Measurements from ENCODE around the gene PDZD2.
"Not testable (repeated sequence)": the region's sequence is repeated elsewhere in the genome, so short reads cannot be mapped to it uniquely, and the experiment has no call there.

The PDZD2 gene

GRCh38 chr5:32014096-32014745, 375.3 kb downstream of the PDZD2 start:
- Mint-ChIP-seq H3K4me3 (no peak overlapping the region), H3K27ac (no peak overlapping the region), H3K36me3 (no peaks in the 10 kb centered on the region), H3K27me3 (no peaks in the 10 kb centered on the region), H3K4me1 (peaks cover 6 to 8% of the 10 kb centered on the region in 2 donors), H3K9me3 (no peaks in the 10 kb centered on the region)
- DNase-seq (no peak), ATAC-seq (replicated peaks) (no peak)

GRCh38 chr5:32015262-32015661, 376.3 kb downstream of the PDZD2 start:
- H3K27me3 Mint-ChIP-seq; H3K27ac Mint-ChIP-seq; H3K4me3 Mint-ChIP-seq; H3K36me3 Mint-ChIP-seq; DNase-seq; H3K9me3 Mint-ChIP-seq; ATAC-seq (replicated peaks): not testable (repeated sequence)
- H3K4me1 Mint-ChIP-seq: peaks cover 6 to 13% of the 10 kb centered on the region in 2 donors

DNA sequence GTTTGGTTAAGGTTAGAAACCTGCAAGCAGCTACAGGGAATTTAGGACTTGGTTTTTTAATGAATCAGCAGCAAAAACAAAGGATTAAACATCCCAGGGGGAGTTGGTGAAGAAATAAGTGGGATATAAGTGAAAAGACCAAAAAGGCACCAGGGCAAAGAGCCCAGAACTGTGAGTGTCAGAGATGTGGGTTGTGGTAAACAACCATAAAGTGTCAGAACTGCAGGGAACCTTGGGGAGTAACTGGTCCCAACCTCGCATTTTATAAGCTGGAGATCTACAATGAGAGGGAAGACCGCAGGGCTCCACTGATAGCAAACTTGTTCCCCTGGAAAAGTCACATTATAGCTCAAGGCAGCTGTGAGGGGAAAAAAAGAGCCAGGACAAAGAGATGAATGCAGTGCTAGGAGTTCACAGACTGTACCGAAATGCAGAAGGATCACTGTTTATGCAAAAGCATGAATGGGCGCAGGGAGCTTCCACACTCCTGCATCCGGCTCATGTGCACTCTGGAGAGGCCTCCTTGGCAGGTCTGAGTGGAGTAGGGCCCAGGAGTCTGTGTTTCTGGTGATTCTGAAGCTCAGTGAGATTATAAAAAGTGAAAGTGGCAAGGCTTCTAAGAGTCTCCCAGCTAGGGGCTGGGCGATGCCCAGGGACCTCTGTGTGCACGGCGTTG, 378.9 kb downstream of the PDZD2 start:
- Mint-ChIP-seq H3K27me3 (no peaks in the 10 kb centered on the region), H3K27ac (no peak overlapping the region), H3K4me3 (peak overlapping the region in 1 of 2 donors; percentile 34), H3K9me3 (no peaks in the 10 kb centered on the region), H3K36me3 (no peaks in the 10 kb centered on the region), H3K4me1 (peaks cover 6 to 14% of the 10 kb centered on the region in 2 donors)
- DNase-seq: no peak
- ATAC-seq (replicated peaks): no peak

GRCh38 chr5:32018476-32019436, 379.8 kb downstream of the PDZD2 start:
- Mint-ChIP-seq H3K4me1 (peaks cover 6 to 14% of the 10 kb centered on the region in 2 donors), H3K27me3 (no peaks in the 10 kb centered on the region), H3K9me3 (no peaks in the 10 kb centered on the region), H3K4me3 (peak overlapping the region in 1 of 2 donors; percentile 34), H3K36me3 (no peaks in the 10 kb centered on the region), H3K27ac (no peak overlapping the region)
- DNase-seq: no peak
- ATAC-seq (replicated peaks): peak in 1 of 2 donors; percentile 26

- Mint-ChIP-seq H3K36me3 (no peaks in the 10 kb centered on the region), H3K27ac (no peak overlapping the region), H3K4me1 (peaks cover 6 to 14% of the 10 kb centered on the region in 2 donors), H3K4me3 (peak overlapping the region; percentile 22 to 56), H3K9me3 (no peaks in the 10 kb centered on the region), H3K27me3 (no peaks in the 10 kb centered on the region)
- ATAC-seq (replicated peaks): peak; percentile 77 to 85
- no peak for DNase-seq
Measured at GRCh38 chr5:32020271-32020670, 381.3 kb downstream of the PDZD2 start.

GRCh38 chr5:32020946-32021345, 382.0 kb downstream of the PDZD2 start:
- peaks cover 6 to 14% of the 10 kb centered on the region in 2 donors for H3K4me1 Mint-ChIP-seq
- H3K4me3 Mint-ChIP-seq: no peak overlapping the region
- no peaks in the 10 kb centered on the region for H3K36me3 Mint-ChIP-seq
- H3K27me3 Mint-ChIP-seq: no peaks in the 10 kb centered on the region
- ATAC-seq (replicated peaks) (no peak), DNase-seq (no peak)
- no peaks in the 10 kb centered on the region for H3K9me3 Mint-ChIP-seq
- H3K27ac Mint-ChIP-seq: no peak overlapping the region

- Mint-ChIP-seq H3K36me3 (no peaks in the 10 kb centered on the region), H3K4me3 (no peak overlapping the region), H3K27ac (no peak overlapping the region), H3K9me3 (no peaks in the 10 kb centered on the region), H3K27me3 (peaks cover 0 to 3% of the 10 kb centered on the region in 2 donors), H3K4me1 (peaks cover 6 to 14% of the 10 kb centered on the region in 2 donors)
- ATAC-seq (replicated peaks) (no peak), DNase-seq (no peak)
Measured at GRCh38 chr5:32021771-32022170, 382.8 kb downstream of the PDZD2 start.

GRCh38 chr5:32022638-32023037, 383.7 kb downstream of the PDZD2 start:
- no peak overlapping the region for H3K27ac Mint-ChIP-seq
- no peaks in the 10 kb centered on the region for H3K9me3 Mint-ChIP-seq
- ATAC-seq (replicated peaks) (no peak), DNase-seq (no peak)
- no peak overlapping the region for H3K4me3 Mint-ChIP-seq
- H3K27me3 Mint-ChIP-seq: peaks cover 0 to 10% of the 10 kb centered on the region in 2 donors
- peaks cover 6 to 12% of the 10 kb centered on the region in 2 donors for H3K4me1 Mint-ChIP-seq
- no peaks in the 10 kb centered on the region for H3K36me3 Mint-ChIP-seq

GRCh38 chr5:32023816-32024215, 384.9 kb downstream of the PDZD2 start:
- Mint-ChIP-seq H3K36me3 (no peaks in the 10 kb centered on the region), H3K27me3 (peaks cover 0 to 10% of the 10 kb centered on the region in 2 donors), H3K27ac (no peak overlapping the region), H3K4me1 (peaks cover 0 to 6% of the 10 kb centered on the region in 2 donors), H3K9me3 (no peaks in the 10 kb centered on the region), H3K4me3 (no peak overlapping the region)
- no peak for DNase-seq
- ATAC-seq (replicated peaks): no peak

DNA sequence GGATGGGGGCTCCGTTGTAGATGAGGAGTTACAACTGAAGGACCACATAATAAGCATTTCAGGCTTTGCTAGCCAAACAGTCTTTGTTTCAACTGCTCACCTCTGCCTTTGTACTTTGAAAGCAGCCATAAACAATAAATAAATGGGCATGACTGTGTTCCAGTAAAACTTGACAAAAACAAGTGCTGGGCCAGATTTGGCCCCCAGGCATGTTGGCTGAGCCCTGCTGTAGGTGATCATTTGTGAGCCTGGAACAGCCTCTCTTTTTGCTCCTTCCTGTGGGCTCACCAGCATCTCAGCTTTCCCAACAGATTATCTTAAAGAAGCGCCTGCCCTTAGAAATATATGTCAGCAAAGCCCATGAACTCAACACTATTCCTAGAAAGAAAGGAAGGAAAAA, 385.8 kb downstream of the PDZD2 start:
- peaks cover 0 to 6% of the 10 kb centered on the region in 2 donors for H3K4me1 Mint-ChIP-seq
- H3K27me3 Mint-ChIP-seq: peaks cover 0 to 10% of the 10 kb centered on the region in 2 donors
- ATAC-seq (replicated peaks): no peak
- H3K4me3 Mint-ChIP-seq: no peak overlapping the region
- H3K36me3 Mint-ChIP-seq: no peaks in the 10 kb centered on the region
- H3K9me3 Mint-ChIP-seq: no peaks in the 10 kb centered on the region
- DNase-seq: no peak
- H3K27ac Mint-ChIP-seq: no peak overlapping the region

DNA sequence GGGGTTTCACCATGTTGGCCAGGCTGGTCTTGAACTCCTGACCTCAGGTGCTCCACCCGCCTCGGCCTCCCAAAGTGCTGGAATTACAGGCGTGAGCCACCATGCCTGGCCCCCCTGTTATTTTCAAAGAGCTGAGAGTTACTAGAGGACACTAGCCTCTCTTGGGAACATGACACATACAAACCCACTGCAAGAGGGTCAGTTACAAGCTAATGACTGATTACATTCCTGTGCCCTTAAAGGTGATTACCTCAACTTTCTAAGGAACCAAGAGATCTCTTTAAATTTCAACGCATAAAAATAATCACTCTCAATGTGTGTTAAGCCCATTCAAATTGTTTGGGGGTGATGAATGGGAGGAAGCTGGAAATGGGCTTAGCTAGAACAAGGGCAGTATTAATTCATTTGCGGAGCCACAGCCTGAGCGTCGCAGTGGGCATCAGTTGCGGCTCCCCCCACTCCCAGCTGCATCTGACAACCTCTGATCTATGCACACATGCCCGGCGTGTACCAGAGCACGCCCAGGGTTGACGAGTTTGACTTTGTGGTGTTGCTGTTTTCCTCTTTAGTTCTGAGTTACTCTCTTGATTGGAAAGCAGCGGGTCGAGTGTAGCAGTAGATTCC, 388.3 kb downstream of the PDZD2 start:
- Mint-ChIP-seq H3K4me3 (no peak overlapping the region), H3K9me3 (no peaks in the 10 kb centered on the region), H3K36me3 (no peaks in the 10 kb centered on the region), H3K4me1 (no peaks in the 10 kb centered on the region), H3K27ac (no peak overlapping the region), H3K27me3 (peaks cover 0 to 10% of the 10 kb centered on the region in 2 donors)
- no peak for DNase-seq
- ATAC-seq (replicated peaks): no peak

- Mint-ChIP-seq H3K27ac (no peak overlapping the region), H3K27me3 (peaks cover 0 to 10% of the 10 kb centered on the region in 2 donors), H3K9me3 (no peaks in the 10 kb centered on the region), H3K36me3 (no peaks in the 10 kb centered on the region), H3K4me3 (no peak overlapping the region), H3K4me1 (no peaks in the 10 kb centered on the region)
- no peak for DNase-seq
- no peak for ATAC-seq (replicated peaks)
Measured at GRCh38 chr5:32027717-32028458, 389.0 kb downstream of the PDZD2 start.

DNA sequence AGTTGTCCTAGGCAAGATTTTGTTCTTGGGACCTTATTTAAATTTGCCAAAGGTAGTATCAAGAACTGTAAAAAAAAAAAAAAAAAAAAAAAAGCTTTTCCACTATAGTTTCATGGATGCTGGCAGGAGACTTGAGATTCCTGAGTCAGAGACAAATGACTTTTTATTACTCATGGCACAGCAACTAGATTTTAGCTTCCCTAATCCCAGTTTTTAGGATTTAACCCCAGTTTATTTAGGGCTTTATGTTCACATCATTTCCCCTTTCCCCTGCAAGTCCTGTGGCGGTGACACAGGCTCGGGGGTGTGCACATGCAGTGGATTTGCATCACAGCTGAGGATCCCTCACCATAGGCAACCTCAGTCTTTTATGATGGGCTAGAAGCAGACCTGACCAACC, 390.3 kb downstream of the PDZD2 start:
- DNase-seq: no peak
- Mint-ChIP-seq H3K27me3 (peaks cover 0 to 10% of the 10 kb centered on the region in 2 donors), H3K27ac (no peak overlapping the region), H3K9me3 (no peaks in the 10 kb centered on the region), H3K4me1 (no peaks in the 10 kb centered on the region), H3K4me3 (no peak overlapping the region), H3K36me3 (no peaks in the 10 kb centered on the region)
- no peak for ATAC-seq (replicated peaks)

Data from stimulated activated naive B cell treated with anti-CD40 and anti-IgM and Interleukin-4, amounts not matched to agents 10 μg/mL and 1 μg/mL and 100 μg/mL, for 72 hours (primary cell).